Measurements from ENCODE around the gene NT5C1B. TPM values are rescaled to one million over a fixed set of nuclear protein-coding genes. Genes with fewer than 3 reads are reported as not detected.

The NT5C1B gene
- total RNA-seq, 2 experiments from 2014 or later, result not detected

DNA sequence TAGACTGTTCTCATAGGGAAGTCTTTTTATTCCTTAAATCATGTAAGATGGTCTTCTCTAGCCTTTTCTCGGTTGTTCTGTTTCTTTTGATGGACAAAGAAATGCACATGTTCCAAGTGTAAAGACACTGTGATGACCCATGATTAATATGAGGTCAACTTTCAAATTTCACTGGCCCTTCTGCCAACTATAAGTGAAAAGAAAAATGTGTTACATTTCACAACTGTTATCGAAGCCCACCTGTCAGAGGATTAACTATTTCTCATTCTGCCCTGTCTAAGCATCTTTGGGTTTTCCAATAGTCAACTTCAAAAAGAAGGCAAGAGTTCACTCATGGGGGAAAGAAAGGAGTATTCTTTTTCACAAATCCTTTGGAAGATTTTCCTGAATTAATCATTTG, 32.2 kb downstream of the NT5C1B start:
- ChIA-PET POLR2A (no interaction called here), CTCF (no interaction called here)
- no peak for DNase-seq
- Mint-ChIP-seq H3K27ac (no peak overlapping the region), H3K4me1 (peaks cover 33% of the 10 kb centered on the region), H3K4me3 (no peak overlapping the region), H3K36me3 (ENCODE audit: low read depth) (peaks cover 41% of the 10 kb centered on the region), H3K27me3 (no peaks in the 10 kb centered on the region), H3K9me3 (no peaks in the 10 kb centered on the region)

GRCh38 chr2:18552351-18553077, 36.9 kb downstream of the NT5C1B start:
- Mint-ChIP-seq H3K27ac (no peak overlapping the region), H3K9me3 (no peaks in the 10 kb centered on the region), H3K36me3 (ENCODE audit: low read depth) (peaks cover 29% of the 10 kb centered on the region), H3K4me3 (no peak overlapping the region), H3K27me3 (no peaks in the 10 kb centered on the region), H3K4me1 (peaks cover 1% of the 10 kb centered on the region)
- POLR2A ChIA-PET, result interaction anchor here (1.0 kb wide), 1 partner anchor 795 kb away, joined by 3 read pairs; no protein-coding TSS in a partner anchor
- no peak for DNase-seq
- CTCF ChIA-PET, result interaction anchor here (0.8 to 0.9 kb wide), 2 partner anchors 11 to 31 kb away, joined by 3 read pairs; no protein-coding TSS in a partner anchor

DNA sequence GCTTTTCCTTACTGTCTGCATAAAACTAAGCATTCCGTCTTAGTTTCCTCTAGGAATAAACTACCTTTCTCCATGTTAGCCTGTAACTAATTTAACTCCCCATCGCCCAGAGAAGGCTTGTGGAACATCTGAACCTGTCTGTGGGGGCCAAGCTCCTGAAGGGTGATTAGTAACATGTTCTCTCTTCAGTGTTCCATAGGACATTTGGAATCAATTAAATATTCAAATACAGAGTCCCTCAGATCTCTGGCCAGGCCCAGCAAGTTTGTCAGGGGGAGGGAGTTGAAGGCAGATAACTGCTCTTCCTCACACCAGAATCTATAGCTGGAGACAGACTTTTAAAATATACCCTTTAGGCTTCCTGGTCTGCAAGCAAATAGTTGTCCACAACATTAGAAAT, 37.7 kb downstream of the NT5C1B start:
- CTCF ChIA-PET, result no interaction called here
- Mint-ChIP-seq H3K4me1 (peaks cover under 1% of the 10 kb centered on the region), H3K27ac (no peak overlapping the region), H3K9me3 (no peaks in the 10 kb centered on the region), H3K4me3 (no peak overlapping the region), H3K36me3 (ENCODE audit: low read depth) (peaks cover 25% of the 10 kb centered on the region), H3K27me3 (no peaks in the 10 kb centered on the region)
- no peak for DNase-seq
- POLR2A ChIA-PET, result no interaction called here

DNA sequence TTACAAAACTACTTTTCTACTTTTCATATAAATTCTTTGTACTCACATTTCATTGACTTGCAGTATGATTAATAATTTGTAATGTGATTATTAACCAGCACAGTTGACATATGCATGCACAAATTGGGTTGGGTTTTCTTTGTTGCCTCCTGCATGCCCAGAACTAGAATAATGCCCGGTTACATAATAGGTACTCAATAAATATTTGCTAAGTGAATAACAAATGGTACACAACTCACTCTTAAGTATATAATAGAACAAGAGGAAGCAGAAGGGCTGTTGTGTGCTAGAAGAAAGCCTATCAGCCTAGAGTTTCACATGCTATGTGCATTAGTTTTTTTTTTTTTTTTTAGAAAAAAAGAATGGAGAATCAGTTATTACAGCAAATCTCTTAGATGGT, 38.2 kb downstream of the NT5C1B start:
- ChIA-PET POLR2A (no interaction called here), CTCF (no interaction called here)
- H3K9me3 Mint-ChIP-seq, result no peaks in the 10 kb centered on the region
- peaks cover 25% of the 10 kb centered on the region for H3K36me3 Mint-ChIP-seq (ENCODE audit: low read depth)
- H3K27ac Mint-ChIP-seq, result no peak overlapping the region
- no peak for DNase-seq
- H3K4me1 Mint-ChIP-seq, result peaks cover 5% of the 10 kb centered on the region
- H3K27me3 Mint-ChIP-seq, result no peaks in the 10 kb centered on the region
- no peak overlapping the region for H3K4me3 Mint-ChIP-seq

GRCh38 chr2:18550433-18550832, 38.9 kb downstream of the NT5C1B start:
- Mint-ChIP-seq H3K27ac (no peak overlapping the region), H3K9me3 (no peaks in the 10 kb centered on the region), H3K4me1 (peaks cover 5% of the 10 kb centered on the region), H3K27me3 (no peaks in the 10 kb centered on the region), H3K4me3 (no peak overlapping the region), H3K36me3 (ENCODE audit: low read depth) (peaks cover 22% of the 10 kb centered on the region)
- DNase-seq, result no peak
- ChIA-PET POLR2A (no interaction called here), CTCF (no interaction called here)

DNA sequence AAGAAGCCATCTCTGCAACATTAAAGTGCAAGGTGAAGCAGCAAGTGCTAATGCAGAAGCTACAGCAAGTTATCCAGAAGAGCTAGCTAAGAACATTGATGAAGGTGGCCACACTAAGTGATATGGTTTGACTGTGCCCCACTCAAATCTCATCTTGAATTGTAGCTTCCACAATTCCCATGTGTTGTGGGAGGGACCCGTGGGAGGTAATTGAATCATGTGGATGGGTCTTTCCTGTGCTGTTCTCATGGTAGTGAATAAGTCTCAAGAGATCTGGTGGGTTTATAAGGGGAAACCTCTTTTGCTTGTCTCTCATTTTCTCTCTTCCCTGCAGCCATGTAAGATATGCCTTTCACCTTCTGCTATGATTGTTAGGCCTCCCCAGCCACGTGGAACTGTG, 40.3 kb downstream of the NT5C1B start:
- CTCF ChIA-PET, result interaction anchor here (1.1 kb wide), 1 partner anchor 28 kb away, joined by 4 read pairs; no protein-coding TSS in a partner anchor
- peaks cover 12% of the 10 kb centered on the region for H3K36me3 Mint-ChIP-seq (ENCODE audit: low read depth)

GRCh38 chr2:18548621-18549020, 40.7 kb downstream of the NT5C1B start:
- DNase-seq, result no peak
- ChIA-PET CTCF (interaction anchor here (1.1 kb wide), 1 partner anchor 28 kb away, joined by 4 read pairs; no protein-coding TSS in a partner anchor), POLR2A (interaction anchor here (1.4 kb wide), 1 partner anchor 12 kb away, joined by 4 read pairs; the partner anchor contains the start of gene RDH14)
- Mint-ChIP-seq H3K9me3 (no peaks in the 10 kb centered on the region), H3K4me3 (no peak overlapping the region), H3K36me3 (ENCODE audit: low read depth) (peaks cover 10% of the 10 kb centered on the region), H3K4me1 (peaks cover 9% of the 10 kb centered on the region), H3K27ac (no peak overlapping the region), H3K27me3 (no peaks in the 10 kb centered on the region)

More for the DNA sequence above, 40.3 kb downstream of the NT5C1B start:
- DNase-seq, result no peak
- Mint-ChIP-seq H3K4me3 (no peak overlapping the region), H3K27me3 (no peaks in the 10 kb centered on the region), H3K4me1 (peaks cover 9% of the 10 kb centered on the region), H3K27ac (no peak overlapping the region), H3K9me3 (no peaks in the 10 kb centered on the region)
- POLR2A ChIA-PET, result interaction anchor here (1.4 kb wide), 1 partner anchor 11 kb away, joined by 4 read pairs; the partner anchor contains the start of gene RDH14

- no peak for DNase-seq
- Mint-ChIP-seq H3K4me1 (peaks cover 9% of the 10 kb centered on the region), H3K27me3 (no peaks in the 10 kb centered on the region), H3K27ac (no peak overlapping the region), H3K9me3 (no peaks in the 10 kb centered on the region), H3K36me3 (ENCODE audit: low read depth) (no peaks in the 10 kb centered on the region), H3K4me3 (no peak overlapping the region)
- ChIA-PET POLR2A (interaction anchor here (0.9 kb wide), 1 partner anchor 14 kb away, joined by 3 read pairs; the partner anchor contains the start of gene RDH14), CTCF (no interaction called here)
These were observed 42.8 kb downstream of the NT5C1B start for GRCh38 chr2:18546567-18546966.

DNA sequence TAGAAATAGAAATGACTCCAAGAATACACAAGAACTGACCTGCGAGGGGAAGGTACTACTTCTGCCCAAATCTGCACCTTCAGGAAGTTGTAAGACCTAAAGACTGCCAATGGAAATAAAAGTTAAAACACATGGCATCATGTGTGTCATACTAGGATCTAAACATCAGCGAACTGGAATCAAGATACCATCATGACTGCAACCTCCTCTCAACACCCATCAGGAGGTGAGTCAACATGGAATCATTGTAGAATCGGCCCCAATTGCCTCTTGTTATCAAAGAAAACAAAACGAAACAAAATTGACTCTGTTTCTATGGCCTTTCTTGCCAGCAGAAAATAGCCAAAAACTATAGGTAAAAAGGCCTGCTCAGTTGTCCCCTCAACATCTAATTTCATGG, 44.0 kb downstream of the NT5C1B start:
- peaks cover 14% of the 10 kb centered on the region for H3K4me1 Mint-ChIP-seq
- POLR2A ChIA-PET, result interaction anchor here (1.7 kb wide), 1 partner anchor 14 kb away, joined by 5 read pairs; the partner anchor contains the start of gene RDH14
- no peaks in the 10 kb centered on the region for H3K36me3 Mint-ChIP-seq (ENCODE audit: low read depth)
- no peak overlapping the region for H3K4me3 Mint-ChIP-seq
- no peaks in the 10 kb centered on the region for H3K27me3 Mint-ChIP-seq
- no peaks in the 10 kb centered on the region for H3K9me3 Mint-ChIP-seq
- CTCF ChIA-PET, result no interaction called here
- no peak for DNase-seq
- no peak overlapping the region for H3K27ac Mint-ChIP-seq

DNA sequence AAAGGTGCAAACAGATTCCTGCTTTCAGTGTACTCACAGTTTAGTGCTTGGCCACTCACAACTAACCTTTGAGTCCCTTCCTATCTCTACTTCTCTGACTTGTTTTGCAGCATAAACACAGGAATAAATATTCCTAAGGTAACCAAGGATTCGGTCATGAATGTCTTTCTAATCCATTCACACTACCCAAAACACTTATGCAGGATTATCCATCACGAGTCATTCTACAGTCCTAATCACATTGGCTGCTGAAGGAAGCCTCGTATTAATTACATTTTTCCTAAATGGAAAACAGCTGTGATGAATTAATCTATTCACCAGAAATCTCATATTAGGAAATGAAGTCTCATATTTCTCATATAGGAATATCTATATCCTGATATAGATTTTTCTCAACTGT, 45.2 kb downstream of the NT5C1B start:
- ChIA-PET POLR2A (interaction anchor here (1.7 kb wide), 1 partner anchor 16 kb away, joined by 5 read pairs; the partner anchor contains the start of gene RDH14), CTCF (no interaction called here)
- Mint-ChIP-seq H3K9me3 (no peaks in the 10 kb centered on the region), H3K4me3 (no peak overlapping the region), H3K36me3 (ENCODE audit: low read depth) (no peaks in the 10 kb centered on the region), H3K4me1 (peaks cover 14% of the 10 kb centered on the region), H3K27me3 (peaks cover 1% of the 10 kb centered on the region), H3K27ac (no peak overlapping the region)
- no peak for DNase-seq

- Mint-ChIP-seq H3K36me3 (ENCODE audit: low read depth) (no peaks in the 10 kb centered on the region), H3K4me3 (no peak overlapping the region), H3K9me3 (no peaks in the 10 kb centered on the region), H3K27ac (no peak overlapping the region), H3K4me1 (peaks cover 9% of the 10 kb centered on the region), H3K27me3 (peaks cover 9% of the 10 kb centered on the region)
- no peak for DNase-seq
- CTCF ChIA-PET, result no interaction called here
- POLR2A ChIA-PET, result no interaction called here
These were observed 48.5 kb downstream of the NT5C1B start for GRCh38 chr2:18540872-18541271.

GRCh38 chr2:18536697-18537096, 52.7 kb downstream of the NT5C1B start:
- peaks cover 5% of the 10 kb centered on the region for H3K4me1 Mint-ChIP-seq
- no peak for DNase-seq
- no peaks in the 10 kb centered on the region for H3K9me3 Mint-ChIP-seq
- H3K36me3 Mint-ChIP-seq (ENCODE audit: low read depth), result no peaks in the 10 kb centered on the region
- H3K4me3 Mint-ChIP-seq, result no peak overlapping the region
- H3K27me3 Mint-ChIP-seq, result peaks cover 12% of the 10 kb centered on the region
- POLR2A ChIA-PET, result no interaction called here
- no peak overlapping the region for H3K27ac Mint-ChIP-seq
- CTCF ChIA-PET, result no interaction called here

DNA sequence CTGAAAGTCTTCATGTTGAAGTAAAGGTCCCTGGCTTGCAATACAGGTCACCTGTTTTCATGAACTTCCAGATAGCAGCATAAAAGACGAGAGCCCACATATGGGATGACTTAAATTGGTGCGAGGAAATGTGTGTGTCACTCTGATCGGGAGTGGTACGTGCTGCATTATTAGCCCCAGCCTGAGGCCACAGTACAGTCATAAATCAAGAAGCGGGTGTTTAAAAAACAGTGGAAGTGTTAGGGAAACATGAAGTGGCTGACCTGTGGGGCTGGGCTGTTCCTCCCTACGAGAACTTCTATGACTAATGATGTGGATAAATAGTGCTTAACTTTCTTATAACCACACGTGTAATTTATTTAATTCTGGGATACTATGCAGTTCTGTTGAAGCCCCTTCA, 53.3 kb downstream of the NT5C1B start:
- POLR2A ChIA-PET, result no interaction called here
- Mint-ChIP-seq H3K36me3 (ENCODE audit: low read depth) (no peaks in the 10 kb centered on the region), H3K9me3 (no peaks in the 10 kb centered on the region), H3K27ac (no peak overlapping the region), H3K27me3 (peaks cover 12% of the 10 kb centered on the region), H3K4me3 (no peak overlapping the region), H3K4me1 (peaks cover 4% of the 10 kb centered on the region)
- DNase-seq, result no peak
- CTCF ChIA-PET, result no interaction called here

DNA sequence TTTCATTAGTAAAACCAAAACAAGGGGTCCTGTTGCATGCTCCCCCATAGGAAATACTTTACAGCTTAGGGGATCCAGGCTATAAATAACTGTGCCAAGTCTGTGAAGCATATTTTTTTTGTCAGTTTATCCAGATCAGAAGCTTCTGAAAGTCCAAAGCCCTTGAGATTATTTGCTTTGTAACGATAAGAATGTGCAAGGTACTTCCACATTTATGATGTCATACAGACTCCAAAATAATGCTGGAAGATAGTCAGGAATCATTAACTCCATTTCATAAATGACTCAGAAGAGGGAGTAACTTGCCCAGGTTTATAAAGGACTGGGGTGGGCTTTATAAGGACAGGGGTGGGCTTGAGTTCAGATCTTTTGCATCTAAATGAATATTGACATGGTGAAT, 58.2 kb downstream of the NT5C1B start:
- Mint-ChIP-seq H3K36me3 (ENCODE audit: low read depth) (no peaks in the 10 kb centered on the region), H3K4me3 (no peak overlapping the region), H3K27me3 (peaks cover 6% of the 10 kb centered on the region), H3K4me1 (no peaks in the 10 kb centered on the region), H3K9me3 (no peaks in the 10 kb centered on the region), H3K27ac (no peak overlapping the region)
- ChIA-PET POLR2A (interaction anchor here (2.0 kb wide), 1 partner anchor 28 kb away, joined by 7 read pairs; no protein-coding TSS in a partner anchor), CTCF (no interaction called here)
- DNase-seq, result no peak

Data from activated CD4-positive, alpha-beta memory T cell treated with anti-CD3 and anti-CD28 coated beads, Interleukin-2, amount 10 ng/mL, durations not matched to agents 7 days and 5 days (primary cell).